Measurements from ENCODE around the gene NPIPB8.
"Not testable (repeated sequence)": the region's sequence is repeated elsewhere in the genome, so short reads cannot be mapped to it uniquely, and the experiment has no call there.

The NPIPB8 gene

GRCh38 chr16:28636093-28636823, 1.6 kb upstream of the NPIPB8 start:
- peak; percentile 65 for DNase-seq

GRCh38 chr16:28638359-28638758, 494 bp downstream of the NPIPB8 start:
- DNase-seq: not testable (repeated sequence)

GRCh38 chr16:28639959-28640358, 2.1 kb downstream of the NPIPB8 start:
- not testable (repeated sequence) for DNase-seq

GRCh38 chr16:28666264-28666663, 28.4 kb downstream of the NPIPB8 start:
- DNase-seq: not testable (repeated sequence)

- DNase-seq: not testable (repeated sequence)
These were observed 29.6 kb downstream of the NPIPB8 start for GRCh38 chr16:28667480-28667879.

- not testable (repeated sequence) for DNase-seq
These were observed 30.3 kb downstream of the NPIPB8 start for GRCh38 chr16:28668199-28668598.

GRCh38 chr16:28688327-28688952, 50.6 kb downstream of the NPIPB8 start:
- DNase-seq: not testable (repeated sequence)

GRCh38 chr16:28689425-28689824, 51.6 kb downstream of the NPIPB8 start:
- DNase-seq: not testable (repeated sequence)

GRCh38 chr16:28691722-28692121, 53.9 kb downstream of the NPIPB8 start:
- not testable (repeated sequence) for DNase-seq

GRCh38 chr16:28693257-28693950, 55.5 kb downstream of the NPIPB8 start:
- not testable (repeated sequence) for DNase-seq

- DNase-seq: not testable (repeated sequence)
These were observed 61.9 kb downstream of the NPIPB8 start for GRCh38 chr16:28699792-28700191.

- not testable (repeated sequence) for DNase-seq
These were observed 62.5 kb downstream of the NPIPB8 start for GRCh38 chr16:28700349-28700748.

- DNase-seq: not testable (repeated sequence)
These were observed 63.5 kb downstream of the NPIPB8 start for GRCh38 chr16:28701384-28701783.

GRCh38 chr16:28704246-28704645, 66.4 kb downstream of the NPIPB8 start:
- DNase-seq: not testable (repeated sequence)

All from kidney glomerular epithelial cell (primary cell).